ENCODE measurements around the gene CKAP5.

CKAP5 gene

DNA sequence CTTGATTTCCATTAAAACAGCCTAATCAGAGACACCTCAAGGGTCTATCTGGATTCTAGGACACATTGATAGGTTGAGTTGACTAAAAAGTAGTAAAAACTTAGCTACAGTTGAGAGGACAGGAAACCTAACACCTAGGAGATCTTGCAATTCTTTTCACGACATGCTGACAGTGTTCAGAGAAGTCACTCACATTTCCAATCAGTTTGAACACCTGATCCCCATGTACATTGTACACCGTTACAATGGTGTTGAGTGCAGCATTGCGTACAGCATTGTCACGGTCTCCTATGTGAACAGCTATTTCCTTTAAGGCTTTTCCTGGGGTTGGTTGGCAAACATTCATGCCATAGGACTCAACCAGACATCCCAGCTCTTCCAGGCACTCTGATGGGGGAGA lies 84.3 kb downstream of the CKAP5 start:
- no peak for DNase-seq

DNA sequence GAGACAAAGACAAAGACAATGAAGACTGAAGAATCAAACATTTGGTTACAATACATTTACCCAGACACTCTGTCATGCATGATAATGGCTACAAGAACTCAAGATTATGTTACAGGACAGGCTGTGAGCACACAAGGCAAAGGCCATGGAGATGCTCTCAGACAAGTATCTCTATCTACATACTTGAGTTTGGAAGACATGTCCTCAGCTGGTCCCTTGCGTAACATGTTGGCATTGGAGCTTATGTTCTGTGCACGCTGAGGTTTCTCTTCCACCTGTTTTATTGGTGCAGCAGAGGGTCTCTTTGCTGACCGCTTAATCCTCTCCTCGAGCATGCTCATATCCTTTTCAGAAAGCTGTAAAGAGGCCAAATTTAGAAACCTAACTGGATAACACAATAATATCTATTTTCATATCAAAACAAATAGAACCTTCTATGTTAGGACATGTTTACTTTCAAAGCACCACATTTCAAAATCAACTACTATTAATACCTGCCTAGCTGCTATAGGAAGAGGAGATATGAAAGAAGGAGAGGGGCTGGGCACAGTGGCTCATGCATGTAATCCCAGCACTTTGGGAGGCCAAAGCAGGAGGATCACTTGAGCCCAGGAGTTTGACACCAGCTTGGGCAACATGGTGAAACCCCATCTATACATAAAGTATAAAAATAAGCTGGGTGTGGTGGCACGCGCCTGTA lies 85.5 kb downstream of the CKAP5 start:
- DNase-seq, result no peak

- no peak for DNase-seq
These were observed 86.9 kb downstream of the CKAP5 start for GRCh38 chr11:46759196-46759595.

DNA sequence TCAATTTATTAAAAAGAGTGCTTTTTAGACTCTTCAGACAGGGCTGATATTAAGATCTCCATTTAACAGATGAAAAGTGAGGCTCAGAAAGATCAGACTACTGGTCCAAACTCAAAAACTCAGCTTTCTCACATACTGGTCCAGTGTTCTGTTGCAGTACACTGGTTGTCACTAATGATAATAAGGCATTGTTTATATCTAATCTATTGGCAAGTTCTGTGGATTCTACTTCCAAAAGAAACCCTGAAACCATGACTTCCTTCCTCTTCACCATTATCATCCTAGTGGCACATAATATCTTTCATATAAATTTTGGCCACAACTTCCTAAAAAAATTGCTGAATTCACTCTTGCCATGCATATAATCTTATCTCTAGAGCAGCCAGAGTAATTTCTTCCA lies 90.1 kb downstream of the CKAP5 start:
- DNase-seq, result no peak

DNA sequence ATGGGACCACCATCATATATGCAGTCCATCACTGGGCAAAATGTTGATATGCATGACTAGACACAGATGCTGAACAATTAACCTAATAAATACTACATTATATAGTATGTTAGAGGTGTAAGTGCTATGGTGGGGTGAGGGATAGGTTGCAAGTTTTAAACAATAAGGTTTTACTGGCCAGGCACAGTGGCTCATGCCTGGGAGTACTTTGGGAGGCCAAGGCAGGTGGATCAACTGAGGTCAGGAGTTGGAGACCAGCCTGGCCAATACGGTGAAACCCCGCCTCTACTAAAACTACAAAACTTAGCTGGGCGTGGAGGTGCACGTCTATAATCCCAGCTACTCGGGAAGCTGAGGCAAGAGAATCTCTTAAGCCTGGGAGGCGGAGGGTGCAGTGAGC lies 98.9 kb downstream of the CKAP5 start:
- no peak for DNase-seq

DNA sequence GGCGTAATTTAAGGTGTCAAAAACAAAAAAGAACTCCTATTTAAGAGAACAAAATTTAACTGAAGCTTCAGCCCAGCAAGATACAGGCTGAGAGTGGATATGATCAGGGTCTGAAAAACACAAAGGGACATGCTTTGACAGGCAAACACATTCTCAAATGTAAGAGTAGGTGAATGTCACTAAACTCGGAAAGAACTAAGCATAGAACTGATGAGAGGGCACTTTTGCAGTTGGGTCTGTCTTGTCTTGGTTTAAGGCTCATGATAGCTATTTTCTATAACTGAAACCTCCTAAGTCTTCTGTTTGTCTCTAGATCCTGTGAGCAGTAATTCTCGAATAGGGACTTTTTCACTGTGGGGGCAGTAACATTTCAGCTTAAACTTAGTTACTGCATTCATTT lies 100.1 kb downstream of the CKAP5 start:
- no peak for DNase-seq

DNA sequence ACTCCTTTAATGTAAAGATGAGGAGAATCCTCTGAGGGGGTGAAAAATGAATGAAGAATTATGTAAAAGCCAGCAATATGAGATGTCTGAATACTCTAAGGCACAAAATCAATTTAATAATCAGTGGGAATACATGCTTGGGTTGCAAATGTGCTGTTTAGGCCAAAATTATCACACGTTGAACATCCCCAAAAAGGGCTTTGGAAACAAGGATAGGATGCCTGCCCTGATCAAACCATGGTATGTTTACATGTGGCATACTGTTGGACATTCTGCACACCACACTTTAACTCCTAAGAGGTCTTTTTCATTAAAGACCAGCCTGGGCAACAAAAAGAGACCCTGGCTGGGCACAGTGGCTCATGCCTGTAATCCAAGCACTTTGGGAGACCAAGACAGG lies 100.8 kb downstream of the CKAP5 start:
- no peak for DNase-seq

DNA sequence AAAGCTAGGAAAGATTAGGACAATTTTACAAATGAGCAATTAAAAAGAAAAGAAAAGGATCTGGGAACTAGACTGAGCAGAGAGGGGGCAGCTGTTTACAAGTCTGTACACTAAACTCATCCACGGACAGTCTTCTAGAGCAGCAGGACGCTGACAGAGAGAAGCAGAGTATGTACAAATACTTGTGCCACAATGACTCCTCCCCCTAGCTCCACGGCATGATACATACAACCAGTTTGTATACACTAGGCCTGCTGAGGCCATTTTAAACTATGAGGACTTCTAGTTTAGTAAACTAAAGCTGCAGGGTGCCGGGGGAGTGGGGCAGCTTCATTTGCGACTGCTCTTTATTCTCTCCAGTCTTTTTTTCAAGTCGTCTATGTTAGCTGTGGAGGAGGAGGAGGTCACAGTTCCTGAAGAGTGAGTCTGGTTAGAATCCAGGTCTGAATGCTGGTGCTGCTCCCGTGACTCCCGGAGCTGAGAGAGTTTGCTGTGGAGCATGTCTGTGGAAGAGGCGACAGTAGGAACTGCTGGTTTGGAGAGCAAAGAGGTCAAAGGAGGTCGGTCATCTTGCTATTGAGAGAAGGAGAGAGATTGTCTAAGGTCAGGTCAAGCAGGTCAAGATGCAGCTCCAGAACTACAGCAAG lies 102.3 kb downstream of the CKAP5 start:
- no peak for DNase-seq

GRCh38 chr11:46743043-46743442 lies 103.0 kb downstream of the CKAP5 start:
- DNase-seq, result no peak

DNA sequence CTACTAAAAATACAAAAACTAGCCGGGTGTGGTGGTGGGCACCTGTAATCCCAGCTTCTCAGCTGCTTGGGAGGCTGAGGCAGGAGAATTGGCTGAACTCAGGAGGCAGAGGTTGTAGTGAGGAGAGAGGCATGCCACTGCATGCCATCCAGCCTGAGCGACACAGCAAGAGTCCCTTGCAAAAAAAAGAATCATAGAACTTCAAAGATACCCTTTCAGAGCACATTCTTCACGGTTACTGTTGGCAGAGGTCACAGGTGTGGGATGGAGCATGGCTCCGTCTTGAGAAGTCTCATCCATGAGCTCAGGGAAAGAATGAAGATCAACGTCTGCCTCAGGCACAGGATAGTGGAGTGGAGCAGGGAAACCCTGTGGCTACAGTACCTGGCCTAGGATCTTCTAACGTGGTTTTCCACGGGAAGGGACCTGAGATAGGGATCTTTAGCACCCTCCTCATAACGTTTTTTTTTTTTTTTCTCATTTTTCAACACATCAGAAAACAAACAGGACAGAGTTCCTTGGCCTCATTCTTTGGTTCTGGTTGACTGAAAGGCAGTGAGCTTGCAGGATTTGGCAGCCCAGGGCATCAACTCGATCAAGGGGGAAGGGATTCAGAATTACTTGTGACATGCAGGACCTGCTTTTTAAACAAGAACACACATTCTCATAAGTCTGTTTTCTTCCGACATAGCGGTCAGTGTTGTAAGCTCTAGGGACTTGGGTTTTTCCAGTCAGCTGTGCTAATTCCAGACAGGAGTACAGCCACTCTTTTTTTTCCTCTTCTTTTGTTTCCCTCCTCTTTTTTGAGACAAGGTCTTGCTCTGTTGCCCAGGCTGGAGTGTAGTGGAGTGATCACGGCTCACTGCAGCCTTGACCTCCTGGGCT lies 104.2 kb downstream of the CKAP5 start:
- no peak for DNase-seq

- DNase-seq, result no peak
These were observed 107.2 kb downstream of the CKAP5 start for GRCh38 chr11:46738887-46739286.

DNA sequence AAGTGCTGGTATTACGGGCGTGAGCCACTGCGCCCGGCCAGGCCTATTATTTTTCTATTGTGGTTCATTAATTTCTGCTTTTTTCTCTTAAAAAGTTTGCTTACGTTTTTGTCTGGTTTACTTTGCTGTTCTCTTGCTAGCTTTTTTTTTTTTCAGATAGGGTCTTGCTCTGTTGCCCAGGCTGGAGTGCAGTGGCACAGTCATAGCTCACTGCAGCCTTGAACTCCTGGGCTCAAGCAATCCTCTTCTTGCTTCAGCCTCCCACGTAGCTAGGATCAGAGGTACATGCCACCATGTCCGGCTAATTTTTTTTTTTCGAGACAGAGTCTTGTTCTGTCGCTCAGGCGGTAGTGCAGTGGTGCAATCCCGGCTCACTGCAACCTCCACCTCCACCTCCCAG lies 108.4 kb downstream of the CKAP5 start:
- DNase-seq, result no peak

- no peak for DNase-seq
These were observed 109.5 kb downstream of the CKAP5 start for GRCh38 chr11:46736615-46737014.

GRCh38 chr11:46736146-46736545 lies 109.9 kb downstream of the CKAP5 start:
- DNase-seq, result no peak

- no peak for DNase-seq
These were observed 112.8 kb downstream of the CKAP5 start for GRCh38 chr11:46733234-46733633.

DNA sequence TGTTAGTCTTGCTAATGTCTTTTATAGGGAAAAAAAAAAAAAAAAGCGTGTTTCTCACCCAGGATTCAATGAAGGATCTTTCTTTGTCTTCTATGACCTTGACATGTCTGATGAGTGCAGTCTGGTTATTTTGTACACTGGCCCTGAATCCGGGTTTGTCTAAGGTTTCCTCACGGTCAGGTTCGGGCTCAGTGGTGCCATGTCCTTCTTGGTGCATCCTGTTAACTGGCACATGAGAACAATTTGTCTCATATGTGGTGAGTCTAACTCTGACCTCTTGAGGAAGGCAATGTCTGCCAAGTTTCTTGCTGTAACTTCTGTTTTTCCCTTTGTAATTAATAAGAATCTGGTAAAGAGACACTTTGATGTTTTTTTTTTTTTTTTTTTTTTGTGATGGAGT lies 114.5 kb downstream of the CKAP5 start:
- DNase-seq, result no peak

GRCh38 chr11:46729110-46730027 lies 116.7 kb downstream of the CKAP5 start:
- no peak for DNase-seq

DNA sequence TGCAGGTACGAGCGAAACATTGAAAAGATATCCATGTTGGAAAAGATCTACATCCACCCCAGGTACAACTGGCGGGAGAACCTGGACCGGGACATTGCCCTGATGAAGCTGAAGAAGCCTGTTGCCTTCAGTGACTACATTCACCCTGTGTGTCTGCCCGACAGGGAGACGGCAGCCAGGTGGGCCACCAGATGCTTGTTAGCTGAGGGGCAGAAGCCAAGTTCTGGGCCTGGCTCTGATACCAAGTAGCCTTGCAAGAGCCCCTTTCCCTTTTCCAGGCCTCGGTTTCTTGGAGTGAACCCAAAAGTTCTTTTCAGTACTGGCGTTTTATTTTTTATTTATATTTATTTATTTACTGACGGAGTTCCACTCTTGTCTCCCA lies 117.4 kb downstream of the CKAP5 start:
- DNase-seq, result no peak

DNA sequence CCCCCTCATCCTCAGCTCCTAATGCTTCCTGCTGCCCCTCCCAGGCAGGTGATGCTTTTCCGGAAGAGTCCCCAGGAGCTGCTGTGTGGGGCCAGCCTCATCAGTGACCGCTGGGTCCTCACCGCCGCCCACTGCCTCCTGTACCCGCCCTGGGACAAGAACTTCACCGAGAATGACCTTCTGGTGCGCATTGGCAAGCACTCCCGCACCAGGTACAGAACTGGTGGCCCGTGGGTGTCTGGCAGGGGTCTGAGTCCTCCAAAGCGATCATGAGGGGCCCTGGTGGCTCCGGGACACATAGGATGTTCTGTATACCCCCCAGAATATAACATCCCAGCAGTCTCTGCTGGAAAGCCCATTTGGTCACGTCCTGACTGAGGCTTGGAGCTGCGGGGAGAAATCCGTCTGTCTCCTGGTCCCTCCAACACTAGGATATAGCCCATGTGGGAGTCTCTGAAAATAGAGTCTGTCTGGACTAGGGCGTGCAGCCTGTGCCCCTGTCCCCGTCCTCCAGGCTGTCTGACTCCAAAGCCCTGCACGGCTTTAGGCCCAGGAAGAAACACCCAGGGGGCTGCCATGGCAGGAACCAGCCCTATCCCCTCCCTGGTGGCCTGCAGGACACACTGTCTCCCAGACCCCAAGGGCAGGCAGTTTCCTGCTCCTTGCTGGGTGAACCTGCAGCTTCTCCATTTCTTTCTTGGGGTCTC lies 118.0 kb downstream of the CKAP5 start:
- no peak for DNase-seq

- DNase-seq, result no peak
These were observed 119.7 kb downstream of the CKAP5 start for GRCh38 chr11:46726206-46726862.

DNA sequence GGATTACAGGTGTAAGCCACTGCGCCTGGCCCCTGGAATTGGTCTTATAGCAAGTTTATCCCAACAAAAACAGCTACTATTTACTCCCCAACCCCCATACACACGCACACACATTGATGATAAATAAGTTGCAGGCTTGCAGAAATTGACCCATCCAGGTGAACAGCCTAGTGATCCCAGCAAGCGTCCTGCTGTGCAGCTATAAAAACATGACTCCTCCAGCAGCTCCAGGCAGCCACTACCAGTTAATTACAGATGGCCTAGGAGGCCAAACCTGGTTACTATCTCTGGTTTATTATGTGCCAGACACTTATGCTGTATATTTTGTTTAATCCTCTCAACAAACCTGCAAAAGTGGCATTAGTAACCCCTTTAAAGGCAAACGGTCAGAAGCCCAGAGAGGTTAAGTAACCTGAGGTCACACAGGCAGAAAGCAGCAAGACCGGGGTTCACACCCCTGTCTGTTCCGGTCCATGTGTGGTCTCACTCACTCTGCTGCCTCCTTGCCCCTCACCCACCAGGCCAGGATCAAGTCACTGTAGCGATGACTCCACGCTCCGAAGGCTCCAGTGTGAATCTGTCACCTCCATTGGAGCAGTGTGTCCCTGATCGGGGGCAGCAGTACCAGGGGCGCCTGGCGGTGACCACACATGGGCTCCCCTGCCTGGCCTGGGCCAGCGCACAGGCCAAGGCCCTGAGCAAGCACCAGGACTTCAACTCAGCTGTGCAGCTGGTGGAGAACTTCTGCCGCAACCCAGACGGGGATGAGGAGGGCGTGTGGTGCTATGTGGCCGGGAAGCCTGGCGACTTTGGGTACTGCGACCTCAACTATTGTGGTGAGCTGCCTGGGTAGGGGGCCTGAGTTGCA lies 120.5 kb downstream of the CKAP5 start:
- DNase-seq, result no peak

Measured in SIG-M5 (cell line).